Measurements from ENCODE around the gene SYT1.

- no peak for TF ChIP-seq EP300 (IDR thresholded peaks at IDR 0.05)
- TF ChIP-seq, protein P1, sequence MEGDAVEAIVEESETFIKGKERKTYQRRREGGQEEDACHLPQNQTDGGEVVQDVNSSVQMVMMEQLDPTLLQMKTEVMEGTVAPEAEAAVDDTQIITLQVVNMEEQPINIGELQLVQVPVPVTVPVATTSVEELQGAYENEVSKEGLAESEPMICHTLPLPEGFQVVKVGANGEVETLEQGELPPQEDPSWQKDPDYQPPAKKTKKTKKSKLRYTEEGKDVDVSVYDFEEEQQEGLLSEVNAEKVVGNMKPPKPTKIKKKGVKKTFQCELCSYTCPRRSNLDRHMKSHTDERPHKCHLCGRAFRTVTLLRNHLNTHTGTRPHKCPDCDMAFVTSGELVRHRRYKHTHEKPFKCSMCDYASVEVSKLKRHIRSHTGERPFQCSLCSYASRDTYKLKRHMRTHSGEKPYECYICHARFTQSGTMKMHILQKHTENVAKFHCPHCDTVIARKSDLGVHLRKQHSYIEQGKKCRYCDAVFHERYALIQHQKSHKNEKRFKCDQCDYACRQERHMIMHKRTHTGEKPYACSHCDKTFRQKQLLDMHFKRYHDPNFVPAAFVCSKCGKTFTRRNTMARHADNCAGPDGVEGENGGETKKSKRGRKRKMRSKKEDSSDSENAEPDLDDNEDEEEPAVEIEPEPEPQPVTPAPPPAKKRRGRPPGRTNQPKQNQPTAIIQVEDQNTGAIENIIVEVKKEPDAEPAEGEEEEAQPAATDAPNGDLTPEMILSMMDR (IDR thresholded peaks at IDR 0.05) = no peak
These were observed 222.1 kb downstream of the SYT1 start for GRCh38 chr12:79086541-79087296.
